ENCODE data around the gene ZNF343. TPM values are rescaled to one million over a fixed set of nuclear protein-coding genes. Genes with fewer than 3 reads are reported as not detected.

The ZNF343 gene
- total and polyA plus RNA-seq, 10 of the 15 experiments (the other 5 are each of a cell fraction or from before 2014, with no cell fraction given) = 1.3 to 11.1 (median 9.0) TPM

- Histone ChIP-seq H3K36me3 (ENCODE audit: control insufficient read depth in 2 of 2, insufficient read depth in 2 of 2, low read length in 1 of 2) (peaks cover 20 to 60% of the 10 kb centered on the region in 2 experiments), H3K27me3 (replicated peaks in 1 of 2; ENCODE audit: control insufficient read depth in 2 of 2, insufficient read depth in 2 of 2, low read length in 1 of 2) (no peaks in the 10 kb centered on the region), H3K4me3 (peak overlapping the region; percentile 91), H3K79me2 (ENCODE audit: control insufficient read depth, insufficient read depth, low read length) (peaks cover 56% of the 10 kb centered on the region), H3K9ac (ENCODE audit: control insufficient read depth, insufficient read depth, low read length) (peak overlapping the region; percentile 35; the same call in 1 of the 2 replicates), H4K20me1 (ENCODE audit: control insufficient read depth, insufficient read depth) (peaks cover 15% of the 10 kb centered on the region; the same call in 1 of the 2 replicates), H3K4me1 (ENCODE audit: control insufficient read depth, insufficient read depth, low read length) (no peaks in the 10 kb centered on the region), H3K9me3 (replicated peaks; ENCODE audit: control insufficient read depth, insufficient read depth, low read length) (no peaks in the 10 kb centered on the region), H3K27ac (ENCODE audit: control insufficient read depth, insufficient read depth) (no peak overlapping the region), H2AFZ (ENCODE audit: control insufficient read depth, low read depth, low read length) (no peak overlapping the region), H3K4me2 (ENCODE audit: control insufficient read depth, insufficient read depth) (peak overlapping the region; percentile 94)
- FAIRE-seq = no peak
- SMC1A ChIA-PET (ENCODE audit: uncharacterized antibody, unreplicated experiment) = interaction anchor here (0.6 to 2.9 kb wide), 5 partner anchors 10 to 260 kb away, joined by 3 to 9 read pairs (median 4); no protein-coding TSS in a partner anchor
- in situ Hi-C loops (cut with MboI) (no loop called here), intact Hi-C loops (cut with micrococcal nuclease; ENCODE audit: unreplicated experiment) (no loop called here)
- BruUV-seq (replicated peaks) = no TSS peak
- RAD21 ChIA-PET (ENCODE audit: unreplicated experiment) = interaction anchor here (1.3 kb wide), 1 partner anchor 16 kb away, joined by 3 read pairs; no protein-coding TSS in a partner anchor
- DNase-seq (ENCODE audit: low read depth, low spot score) = no peak
- WGBS (ENCODE audit: insufficient coverage, insufficient replicate concordance, low lambda C conversion rate, missing lambda C conversion rate) = 100% methylated on average over 5 of the region's 5 CpGs
- TF ChIP-seq NKRF (conservative IDR thresholded peaks at IDR 0.05) (no peak), POLR2AphosphoS5 (IDR thresholded peaks at IDR 0.05; ENCODE audit: low read length) (peak; percentile 67), SUPT20H (IDR thresholded peaks at IDR 0.05; ENCODE audit: borderline replicate concordance, control insufficient read depth, low read depth, low read length) (no peak), NR2C2 (IDR thresholded peaks at IDR 0.05; ENCODE audit: borderline replicate concordance, control insufficient read depth, insufficient read length, low read depth) (no peak)
- ATAC-seq = no peak
- CTCF ChIA-PET = interaction anchor here (0.5 to 7.2 kb wide), 5 partner anchors 9 to 260 kb away, joined by 4 to 49 read pairs (median 12); no protein-coding TSS in a partner anchor
- POLR2A ChIA-PET = interaction anchor here (0.5 to 1.0 kb wide), 2 partner anchors 19 to 39 kb away, joined by 3 to 5 read pairs; no protein-coding TSS in a partner anchor
Observed at GRCh38 chr20:2467412-2467811, 41.3 kb downstream of the ZNF343 start.
